ENCODE results near the gene PEF1.

The PEF1 gene

GRCh38 chr1:31667065-31667785, 22.5 kb upstream of the PEF1 start:
- no peak for TF ChIP-seq EZH2phosphoT487 (conservative IDR thresholded peaks at IDR 0.05; ENCODE audit: low read length)
- TF ChIP-seq, protein P1, sequence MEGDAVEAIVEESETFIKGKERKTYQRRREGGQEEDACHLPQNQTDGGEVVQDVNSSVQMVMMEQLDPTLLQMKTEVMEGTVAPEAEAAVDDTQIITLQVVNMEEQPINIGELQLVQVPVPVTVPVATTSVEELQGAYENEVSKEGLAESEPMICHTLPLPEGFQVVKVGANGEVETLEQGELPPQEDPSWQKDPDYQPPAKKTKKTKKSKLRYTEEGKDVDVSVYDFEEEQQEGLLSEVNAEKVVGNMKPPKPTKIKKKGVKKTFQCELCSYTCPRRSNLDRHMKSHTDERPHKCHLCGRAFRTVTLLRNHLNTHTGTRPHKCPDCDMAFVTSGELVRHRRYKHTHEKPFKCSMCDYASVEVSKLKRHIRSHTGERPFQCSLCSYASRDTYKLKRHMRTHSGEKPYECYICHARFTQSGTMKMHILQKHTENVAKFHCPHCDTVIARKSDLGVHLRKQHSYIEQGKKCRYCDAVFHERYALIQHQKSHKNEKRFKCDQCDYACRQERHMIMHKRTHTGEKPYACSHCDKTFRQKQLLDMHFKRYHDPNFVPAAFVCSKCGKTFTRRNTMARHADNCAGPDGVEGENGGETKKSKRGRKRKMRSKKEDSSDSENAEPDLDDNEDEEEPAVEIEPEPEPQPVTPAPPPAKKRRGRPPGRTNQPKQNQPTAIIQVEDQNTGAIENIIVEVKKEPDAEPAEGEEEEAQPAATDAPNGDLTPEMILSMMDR (IDR thresholded peaks at IDR 0.05; ENCODE audit: insufficient read depth, low read length, poor library complexity, severe bottlenecking): no peak

GRCh38 chr1:31666263-31666963, 21.7 kb upstream of the PEF1 start:
- Histone ChIP-seq H3K4me2 (ENCODE audit: low read depth, low read length, poor library complexity, severe bottlenecking) (no peak overlapping the region), H3K36me3 (ENCODE audit: low read length) (no peaks in the 10 kb centered on the region), H4K20me1 (ENCODE audit: low read depth, low read length) (no peaks in the 10 kb centered on the region), H3K9me3 (ENCODE audit: insufficient read depth, low read length) (no peaks in the 10 kb centered on the region), H3K79me2 (ENCODE audit: insufficient read depth, low read length) (no peaks in the 10 kb centered on the region), H3K9me2 (replicated peaks; ENCODE audit: insufficient read depth, low read length) (no peaks in the 10 kb centered on the region), H3K27ac (ENCODE audit: low read depth, low read length) (no peak overlapping the region), H3K27me3 (ENCODE audit: low read length) (no peaks in the 10 kb centered on the region; the same call in 1 of the 2 replicates), H3K4me3 (ENCODE audit: insufficient read depth, low read length, poor library complexity, severe bottlenecking) (no peak overlapping the region), H2AFZ (ENCODE audit: low read depth, low read length, severe bottlenecking) (no peak overlapping the region), H3K9ac (ENCODE audit: low read length) (no peak overlapping the region), H3F3A (ENCODE audit: insufficient read depth) (no peaks in the 10 kb centered on the region)
- TF ChIP-seq, protein P1 (IDR thresholded peaks at IDR 0.05; ENCODE audit: insufficient read depth, low read length, poor library complexity, severe bottlenecking): no peak
- TF ChIP-seq EZH2phosphoT487 (conservative IDR thresholded peaks at IDR 0.05; ENCODE audit: low read length): no peak

More at GRCh38 chr1:31667065-31667785, 22.5 kb upstream of the PEF1 start:
- H2AFZ ChIP-seq (ENCODE audit: low read depth, low read length, severe bottlenecking): no peak overlapping the region
- H3K9me3 ChIP-seq (ENCODE audit: insufficient read depth, low read length): no peaks in the 10 kb centered on the region
- H3K79me2 ChIP-seq (ENCODE audit: insufficient read depth, low read length): no peaks in the 10 kb centered on the region
- H3F3A ChIP-seq (ENCODE audit: insufficient read depth): no peaks in the 10 kb centered on the region
- H3K4me2 ChIP-seq (ENCODE audit: low read depth, low read length, poor library complexity, severe bottlenecking): no peak overlapping the region
- H3K27ac ChIP-seq (ENCODE audit: low read depth, low read length): no peak overlapping the region
- no peaks in the 10 kb centered on the region for H3K9me2 ChIP-seq (replicated peaks; ENCODE audit: insufficient read depth, low read length)
- no peak overlapping the region for H3K9ac ChIP-seq (ENCODE audit: low read length)
- no peaks in the 10 kb centered on the region for H4K20me1 ChIP-seq (ENCODE audit: low read depth, low read length)
- H3K36me3 ChIP-seq (ENCODE audit: low read length): no peaks in the 10 kb centered on the region
- H3K4me3 ChIP-seq (ENCODE audit: insufficient read depth, low read length, poor library complexity, severe bottlenecking): no peak overlapping the region
- H3K27me3 ChIP-seq (ENCODE audit: low read length): no peaks in the 10 kb centered on the region; the same call in 1 of the 2 replicates

GRCh38 chr1:31665234-31665878, 20.7 kb upstream of the PEF1 start:
- Histone ChIP-seq H3K79me2 (ENCODE audit: insufficient read depth, low read length) (no peaks in the 10 kb centered on the region), H3K9ac (ENCODE audit: low read length) (no peak overlapping the region), H3K36me3 (ENCODE audit: low read length) (no peaks in the 10 kb centered on the region), H3K9me3 (ENCODE audit: insufficient read depth, low read length) (no peaks in the 10 kb centered on the region), H2AFZ (ENCODE audit: low read depth, low read length, severe bottlenecking) (no peak overlapping the region), H3K27me3 (ENCODE audit: low read length) (no peaks in the 10 kb centered on the region; the same call in 1 of the 2 replicates), H3F3A (ENCODE audit: insufficient read depth) (no peaks in the 10 kb centered on the region), H3K27ac (ENCODE audit: low read depth, low read length) (no peak overlapping the region), H3K9me2 (replicated peaks; ENCODE audit: insufficient read depth, low read length) (no peaks in the 10 kb centered on the region), H3K4me2 (ENCODE audit: low read depth, low read length, poor library complexity, severe bottlenecking) (no peak overlapping the region), H4K20me1 (ENCODE audit: low read depth, low read length) (no peaks in the 10 kb centered on the region), H3K4me3 (ENCODE audit: insufficient read depth, low read length, poor library complexity, severe bottlenecking) (no peak overlapping the region)
- TF ChIP-seq, protein P1 (IDR thresholded peaks at IDR 0.05; ENCODE audit: insufficient read depth, low read length, poor library complexity, severe bottlenecking): no peak
- TF ChIP-seq EZH2phosphoT487 (conservative IDR thresholded peaks at IDR 0.05; ENCODE audit: low read length): no peak
